Measurements from ENCODE around the gene CYTH3. TPM values are rescaled to one million over a fixed set of nuclear protein-coding genes. Genes with fewer than 3 reads are reported as not detected.

Gene CYTH3
- total and polyA plus RNA-seq, 2 of the 13 experiments (the other 11 are each of a cell fraction or from before 2014, with no cell fraction given), result 3.1 to 3.8 TPM

DNA sequence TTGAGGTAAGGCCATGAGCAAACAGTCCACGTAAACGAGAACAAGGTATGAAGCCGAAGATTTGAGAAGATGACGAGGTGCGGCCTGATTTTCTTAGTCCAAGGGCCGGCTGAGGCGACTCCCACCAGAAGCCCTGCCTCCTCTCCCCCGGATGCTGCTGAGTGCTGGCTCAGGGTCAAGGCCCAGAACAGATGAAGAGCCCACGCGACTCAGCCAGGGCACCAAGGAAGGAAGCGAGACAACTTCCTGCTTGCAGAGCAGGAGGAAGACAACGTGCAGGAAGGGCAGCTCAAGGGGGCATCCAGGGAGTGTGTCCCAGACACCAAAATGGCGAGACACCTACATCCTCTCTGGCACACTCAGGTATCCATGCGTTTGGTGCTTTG is 99.5 kb downstream of the CYTH3 start:
- no peaks in the 10 kb centered on the region for H3K36me3 ChIP-seq (replicated peaks in 1 of 2; ENCODE audit: control insufficient read depth in 1 of 2, insufficient read depth in 2 of 2, low read length in 2 of 2)
- ATAC-seq, result no peak
- H3K27me3 ChIP-seq (ENCODE audit: control insufficient read depth in 1 of 2, insufficient read depth in 2 of 2, low read length in 2 of 2), result no peaks in the 10 kb centered on the region
- no peaks in the 10 kb centered on the region for H3K79me2 ChIP-seq (ENCODE audit: insufficient read depth, low read length)
- H3K4me3 ChIP-seq (replicated peaks in 1 of 3; ENCODE audit: insufficient read depth in 1 of 3, low read depth in 2 of 3, low read length in 3 of 3), result no peak overlapping the region
- in situ Hi-C loops (cut with HindIII; ENCODE audit: extremely low pct_ligation_motif_present, low pct_unique_long_range_greater_than_20kb) (no loop called here), intact Hi-C loops (cut with micrococcal nuclease; ENCODE audit: unreplicated experiment) (no loop called here)
- no peak overlapping the region for H2AFZ ChIP-seq (ENCODE audit: low read length)
- POLR2A ChIA-PET, result no interaction called here
- DNase-seq (ENCODE audit: low spot score), result no peak
- H3K4me2 ChIP-seq (ENCODE audit: low read depth, low read length), result no peak overlapping the region
- peaks cover 7% of the 10 kb centered on the region for H3K4me1 ChIP-seq (ENCODE audit: insufficient read depth, low read length)
- no peak for TF ChIP-seq DMAP1 (CRISPR knock-in tag; IDR thresholded peaks at IDR 0.05)
- no peak for TF ChIP-seq ZNF557 (CRISPR knock-in tag; IDR thresholded peaks at IDR 0.05)
- TF ChIP-seq CCDC6 (CRISPR knock-in tag; IDR thresholded peaks at IDR 0.05), result no peak
- no peak for TF ChIP-seq ATF6 (CRISPR knock-in tag; conservative IDR thresholded peaks at IDR 0.05)
- no peak for TF ChIP-seq PRDM10 (CRISPR knock-in tag; IDR thresholded peaks at IDR 0.05; ENCODE audit: low read depth)
- no peak for TF ChIP-seq MTF2 (CRISPR knock-in tag; IDR thresholded peaks at IDR 0.05; ENCODE audit: borderline replicate concordance)
- no peaks in the 10 kb centered on the region for H4K20me1 ChIP-seq (ENCODE audit: insufficient read depth, low read length)
- WGBS (ENCODE audit: low lambda C conversion rate), result 86% methylated on average over 14 of the region's 14 CpGs
- no peak overlapping the region for H3K27ac ChIP-seq (ENCODE audit: extremely low read length, insufficient read depth, low read length)
- CTCF ChIA-PET (ENCODE audit: low intra/inter-chr PET ratio, low total read pairs), result no interaction called here
- FAIRE-seq, result no peak
- H3K9ac ChIP-seq (ENCODE audit: insufficient read depth, low read depth, low read length), result no peak overlapping the region
- no TSS peak for BruUV-seq (replicated peaks)
- no peaks in the 10 kb centered on the region for H3K9me3 ChIP-seq (ENCODE audit: low read length)
